ENCODE measurements around the gene BRIP1. TPM values are rescaled to one million over a fixed set of nuclear protein-coding genes. Genes with fewer than 3 reads are reported as not detected.

Gene BRIP1
- total and polyA plus RNA-seq, 2 donors (not counting 1 experiment from before 2014, with no cell fraction given) = 4.0 to 8.1 TPM

GRCh38 chr17:61783120-61783519, 80.2 kb downstream of the BRIP1 start:
- Histone ChIP-seq H2AFZ (ENCODE audit: low read length) (no peak overlapping the region), H4K20me1 (ENCODE audit: control insufficient read depth, extremely low read depth, insufficient read depth, low read length) (no peaks in the 10 kb centered on the region), H3K9me3 (ENCODE audit: control insufficient read depth, insufficient read depth, low read depth, low read length) (no peaks in the 10 kb centered on the region), H3K27ac (ENCODE audit: insufficient read depth, low read length) (no peak overlapping the region), H3K9ac (ENCODE audit: insufficient read depth, low read length) (no peak overlapping the region), H3K4me3 (replicated peaks in 1 of 4; ENCODE audit: control extremely low read depth in 1 of 4, insufficient read depth in 1 of 4, low read depth in 3 of 4, low read length in 4 of 4) (no peak overlapping the region), H3K36me3 (ENCODE audit: control insufficient read depth, insufficient read depth, low read length) (no peaks in the 10 kb centered on the region), H3K4me2 (ENCODE audit: extremely low read depth, insufficient read depth, low read length) (no peak overlapping the region), H3K4me1 (ENCODE audit: control insufficient read depth, extremely low read depth, insufficient read depth, low read length) (no peaks in the 10 kb centered on the region), H3K27me3 (ENCODE audit: control insufficient read depth, insufficient read depth, low read length) (no peaks in the 10 kb centered on the region), H3K79me2 (ENCODE audit: control insufficient read depth, insufficient read depth, low read length) (no peaks in the 10 kb centered on the region)
- no peak for DNase-seq (ENCODE audit: low read depth in 2 of 2)
- TF ChIP-seq CTCF (conservative IDR thresholded peaks at IDR 0.05 in 1 of 2, IDR thresholded peaks at IDR 0.05 in 1 of 2; ENCODE audit: low read depth in 1 of 2, low read length in 2 of 2) (no peak), EZH2 (IDR thresholded peaks at IDR 0.05; ENCODE audit: low read length, missing control alignments) (no peak)

GRCh38 chr17:61782683-61783082, 80.6 kb downstream of the BRIP1 start:
- Histone ChIP-seq H3K4me3 (replicated peaks in 1 of 4; ENCODE audit: control extremely low read depth in 1 of 4, insufficient read depth in 1 of 4, low read depth in 3 of 4, low read length in 4 of 4) (no peak overlapping the region), H3K4me2 (ENCODE audit: extremely low read depth, insufficient read depth, low read length) (no peak overlapping the region), H3K9me3 (ENCODE audit: control insufficient read depth, insufficient read depth, low read depth, low read length) (no peaks in the 10 kb centered on the region), H3K79me2 (ENCODE audit: control insufficient read depth, insufficient read depth, low read length) (no peaks in the 10 kb centered on the region), H2AFZ (ENCODE audit: low read length) (no peak overlapping the region), H3K27ac (ENCODE audit: insufficient read depth, low read length) (no peak overlapping the region), H3K9ac (ENCODE audit: insufficient read depth, low read length) (no peak overlapping the region), H3K4me1 (ENCODE audit: control insufficient read depth, extremely low read depth, insufficient read depth, low read length) (no peaks in the 10 kb centered on the region), H4K20me1 (ENCODE audit: control insufficient read depth, extremely low read depth, insufficient read depth, low read length) (no peaks in the 10 kb centered on the region), H3K27me3 (ENCODE audit: control insufficient read depth, insufficient read depth, low read length) (no peaks in the 10 kb centered on the region), H3K36me3 (ENCODE audit: control insufficient read depth, insufficient read depth, low read length) (no peaks in the 10 kb centered on the region)
- no peak for DNase-seq (ENCODE audit: low read depth in 2 of 2)
- TF ChIP-seq CTCF (conservative IDR thresholded peaks at IDR 0.05 in 1 of 2, IDR thresholded peaks at IDR 0.05 in 1 of 2; ENCODE audit: low read depth in 1 of 2, low read length in 2 of 2) (no peak), EZH2 (IDR thresholded peaks at IDR 0.05; ENCODE audit: low read length, missing control alignments) (no peak)

GRCh38 chr17:61775364-61775763, 88.0 kb downstream of the BRIP1 start:
- DNase-seq (ENCODE audit: low read depth in 2 of 2) = no peak
- H3K4me1 ChIP-seq (ENCODE audit: control insufficient read depth, extremely low read depth, insufficient read depth, low read length) = no peaks in the 10 kb centered on the region
- no peaks in the 10 kb centered on the region for H3K36me3 ChIP-seq (ENCODE audit: control insufficient read depth, insufficient read depth, low read length)
- no peak overlapping the region for H3K9ac ChIP-seq (ENCODE audit: insufficient read depth, low read length)
- no peak overlapping the region for H3K27ac ChIP-seq (ENCODE audit: insufficient read depth, low read length)
- no peaks in the 10 kb centered on the region for H4K20me1 ChIP-seq (ENCODE audit: control insufficient read depth, extremely low read depth, insufficient read depth, low read length)
- no peak overlapping the region for H3K4me2 ChIP-seq (ENCODE audit: extremely low read depth, insufficient read depth, low read length)
- H3K27me3 ChIP-seq (ENCODE audit: control insufficient read depth, insufficient read depth, low read length) = no peaks in the 10 kb centered on the region
- no peaks in the 10 kb centered on the region for H3K79me2 ChIP-seq (ENCODE audit: control insufficient read depth, insufficient read depth, low read length)
- H3K9me3 ChIP-seq (ENCODE audit: control insufficient read depth, insufficient read depth, low read depth, low read length) = no peaks in the 10 kb centered on the region
- no peak for TF ChIP-seq EZH2 (IDR thresholded peaks at IDR 0.05; ENCODE audit: low read length, missing control alignments)
- no peak overlapping the region for H2AFZ ChIP-seq (ENCODE audit: low read length)
- no peak overlapping the region for H3K4me3 ChIP-seq (replicated peaks in 1 of 4; ENCODE audit: control extremely low read depth in 1 of 4, insufficient read depth in 1 of 4, low read depth in 3 of 4, low read length in 4 of 4)
